ENCODE results near the gene SHH.
"Not testable (repeated sequence)": the region's sequence is repeated elsewhere in the genome, so short reads cannot be mapped to it uniquely, and the experiment has no call there.

Gene SHH

GRCh38 chr7:155818820-155819168 is 6.5 kb upstream of the SHH start:
- no peak for DNase-seq

DNA sequence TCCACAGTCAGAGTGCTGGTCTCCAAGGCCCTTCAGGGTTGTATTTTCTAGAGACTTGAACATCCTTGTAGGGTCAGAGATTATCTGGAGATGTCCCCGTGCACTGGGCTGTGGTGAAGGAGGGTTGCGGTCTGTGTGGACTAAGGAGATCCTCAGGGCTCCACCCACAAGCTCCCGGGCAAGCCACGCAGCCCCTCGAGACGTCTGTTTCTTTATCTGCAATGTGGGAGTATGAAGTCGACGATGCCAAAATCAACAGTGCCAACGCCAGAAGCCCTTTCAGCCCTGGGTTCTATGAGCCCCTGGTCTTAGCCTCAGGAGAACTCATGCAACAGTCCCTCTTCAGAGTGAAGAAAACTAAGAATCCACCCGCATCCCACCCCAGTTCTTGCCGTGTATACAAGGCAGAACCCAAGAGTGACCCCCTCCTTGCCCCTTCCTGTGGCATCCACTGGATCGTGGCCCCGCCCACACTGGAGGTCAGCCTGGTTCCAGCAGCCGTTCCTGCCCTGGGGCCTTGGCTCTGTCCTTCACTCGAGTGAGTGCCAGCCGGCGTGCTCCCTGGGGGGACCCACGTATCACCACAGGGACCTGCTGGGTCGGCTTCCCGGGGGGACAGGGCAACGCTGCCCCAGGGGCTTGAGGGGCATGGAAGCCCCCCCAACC is 6.0 kb upstream of the SHH start:
- DNase-seq = no peak

DNA sequence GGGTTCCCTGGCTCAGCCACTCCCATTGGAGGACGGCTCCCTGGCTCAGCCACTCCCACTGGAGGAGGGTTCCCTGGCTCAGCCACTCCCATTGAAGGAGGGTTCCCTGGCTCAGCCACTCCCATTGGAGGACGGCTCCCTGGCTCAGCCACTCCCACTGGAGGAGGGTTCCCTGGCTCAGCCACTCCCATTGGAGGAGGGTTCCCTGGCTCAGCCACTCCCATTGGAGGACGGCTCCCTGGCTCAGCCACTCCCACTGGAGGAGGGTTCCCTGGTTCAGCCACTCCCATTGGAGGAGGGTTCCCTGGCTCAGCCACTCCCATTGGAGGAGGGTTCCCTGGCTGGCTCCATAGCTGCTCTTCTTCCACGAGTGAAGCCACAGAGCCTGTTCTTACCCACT is 5.3 kb upstream of the SHH start:
- not testable (repeated sequence) for DNase-seq

DNA sequence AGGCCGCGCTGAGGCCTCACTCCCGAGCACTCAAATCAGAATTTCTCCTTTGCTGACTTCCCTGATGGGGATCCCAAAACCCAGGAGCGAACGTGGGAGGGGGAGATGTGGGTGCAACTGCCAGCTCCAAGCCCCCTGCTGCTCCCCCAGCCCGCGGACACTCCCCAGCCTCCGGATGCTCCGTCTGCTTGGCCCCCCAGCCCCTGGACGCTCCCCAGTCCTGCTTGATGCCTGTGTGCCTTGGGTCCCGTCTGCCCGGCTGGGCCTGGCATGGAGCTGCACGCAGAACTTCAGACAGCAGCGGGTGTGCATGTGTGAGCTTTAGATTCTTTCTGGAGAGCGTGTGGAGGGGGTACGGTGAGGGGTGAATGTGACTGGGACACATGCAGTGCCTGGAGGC is 4.7 kb upstream of the SHH start:
- no peak for DNase-seq

GRCh38 chr7:155816192-155816508 is 3.9 kb upstream of the SHH start:
- DNase-seq = no peak

GRCh38 chr7:155815332-155816191 is 3.3 kb upstream of the SHH start:
- DNase-seq = peak in 1 of 2 experiments; percentile 42

- DNase-seq = no peak
These were observed 2.3 kb upstream of the SHH start for GRCh38 chr7:155814316-155815276.

- DNase-seq = no peak
These were observed 1.5 kb upstream of the SHH start for GRCh38 chr7:155813546-155814315.

DNA sequence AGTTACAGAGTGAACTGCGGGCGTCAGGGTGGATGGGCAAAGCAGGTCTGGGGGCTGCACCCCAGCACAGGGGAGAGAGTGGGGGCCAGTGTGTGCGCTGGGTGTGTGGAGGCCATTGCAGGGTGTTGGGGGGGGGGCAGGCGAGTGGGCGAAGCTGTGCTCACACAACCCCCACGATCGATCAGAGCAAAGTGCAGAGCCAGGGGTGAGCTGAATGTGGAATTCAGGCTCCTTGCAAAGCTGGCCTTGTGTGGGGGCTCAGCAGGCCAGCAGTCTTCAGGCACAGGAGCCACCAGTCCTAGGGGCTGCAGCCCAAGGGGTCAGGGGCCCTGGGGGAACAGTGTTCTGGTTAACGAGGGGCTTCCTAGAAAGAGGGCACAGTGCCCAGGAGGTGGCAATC is 862 bp upstream of the SHH start:
- no peak for DNase-seq

GRCh38 chr7:155811560-155811894 is 736 bp downstream of the SHH start:
- no peak for DNase-seq

GRCh38 chr7:155810770-155811559 is 1.3 kb downstream of the SHH start:
- no peak for DNase-seq

GRCh38 chr7:155809947-155810769 is 2.1 kb downstream of the SHH start:
- DNase-seq = no peak

DNA sequence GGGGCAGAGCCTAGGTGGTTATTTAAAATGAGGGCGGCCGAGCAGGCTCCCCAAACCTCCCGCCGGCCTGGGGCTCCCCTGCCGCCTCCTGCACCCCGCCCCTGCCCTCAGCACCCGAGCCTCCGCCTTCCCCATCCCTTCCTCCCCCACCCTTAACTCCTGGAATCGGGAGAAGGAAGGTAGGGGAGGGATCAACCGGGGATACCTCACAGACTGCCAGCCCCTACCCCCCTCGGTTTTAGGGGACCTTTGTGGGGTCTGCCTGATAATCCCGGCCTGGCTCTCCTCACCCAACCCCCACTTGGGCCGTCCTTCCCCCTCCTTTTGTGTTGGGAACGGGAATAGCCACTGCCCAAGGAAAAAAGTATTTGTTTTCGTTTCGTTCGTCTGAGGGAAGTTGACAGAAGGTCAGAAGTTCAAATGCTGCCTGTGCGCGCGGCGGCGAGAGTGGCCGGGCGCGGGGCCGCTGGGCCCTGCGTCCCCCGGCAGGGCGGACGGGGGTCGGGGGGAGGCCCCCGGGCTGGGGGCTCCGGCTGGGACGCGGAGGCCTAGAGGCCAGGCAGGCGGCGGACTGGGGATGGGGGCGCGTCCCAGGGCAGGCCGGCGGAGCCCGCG is 2.8 kb downstream of the SHH start:
- no peak for DNase-seq

DNA sequence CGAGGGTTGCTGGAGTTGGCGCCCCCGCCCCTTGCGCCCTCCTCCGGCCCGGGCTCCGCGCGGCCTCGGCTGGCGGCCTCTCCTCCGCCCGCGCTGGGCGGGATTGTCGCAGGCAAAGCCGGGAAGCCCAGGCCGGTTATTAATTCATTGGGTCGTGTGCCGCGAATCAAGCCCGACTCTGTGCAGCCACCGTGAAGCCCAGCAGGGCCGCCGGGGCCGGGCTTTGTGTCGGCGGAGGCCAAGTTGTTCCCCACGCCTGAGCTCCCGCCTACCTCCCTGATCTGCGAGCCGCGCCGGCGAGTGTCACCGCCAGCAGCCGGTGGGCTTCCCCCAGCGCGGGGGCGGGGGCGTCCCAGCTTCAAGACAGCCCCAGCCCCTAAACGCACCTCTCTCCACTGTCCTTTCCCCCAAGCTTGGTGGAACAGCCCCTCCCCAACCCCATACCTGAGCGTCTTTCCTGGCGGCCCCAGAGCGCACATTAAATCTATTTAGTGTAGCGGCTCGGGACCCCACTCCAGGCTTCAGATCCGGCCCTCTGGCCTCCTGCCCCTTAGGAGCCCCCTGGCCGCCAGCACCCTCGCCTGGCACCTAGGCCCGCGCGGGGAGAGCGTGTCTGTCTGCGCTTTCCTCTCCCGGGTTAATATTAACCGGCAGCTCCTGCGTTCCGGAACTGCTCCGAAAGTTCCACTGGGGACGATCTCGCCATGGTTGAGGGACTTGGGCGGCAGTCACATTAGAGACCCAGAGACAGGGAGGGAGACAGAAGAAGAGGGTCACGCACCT is 3.5 kb downstream of the SHH start:
- no peak for DNase-seq

GRCh38 chr7:155807789-155808548 is 4.3 kb downstream of the SHH start:
- DNase-seq = no peak

DNA sequence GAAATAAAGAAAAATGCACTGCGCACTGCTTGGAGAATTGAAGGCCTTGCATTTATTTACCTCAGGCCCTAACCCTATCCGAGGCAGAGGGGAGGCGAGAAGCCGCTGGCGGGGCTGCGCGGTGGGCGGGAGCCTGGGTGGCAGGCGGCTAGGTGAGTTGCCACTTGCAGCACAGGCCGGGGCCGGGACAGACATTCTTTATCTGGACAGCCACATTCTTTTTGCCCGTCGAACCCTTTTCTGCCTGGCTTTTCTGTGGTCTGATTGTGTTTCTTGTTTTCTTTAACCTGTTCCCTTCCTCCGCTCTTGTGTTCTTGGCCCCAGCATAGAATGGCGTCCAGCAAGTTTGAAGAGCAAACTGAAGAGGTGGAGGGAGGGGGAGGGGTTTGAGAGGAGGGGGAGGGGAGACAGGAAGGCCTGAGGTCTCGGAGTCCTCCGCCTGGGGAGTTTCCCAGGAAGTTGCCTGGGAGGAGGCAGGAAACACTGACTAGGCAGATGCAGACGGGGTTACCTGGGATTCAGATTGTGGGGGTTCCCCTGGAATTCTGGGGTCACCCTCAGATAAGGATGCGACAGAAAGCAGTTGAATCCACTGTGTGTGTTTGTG is 5.1 kb downstream of the SHH start:
- DNase-seq = no peak

DNA sequence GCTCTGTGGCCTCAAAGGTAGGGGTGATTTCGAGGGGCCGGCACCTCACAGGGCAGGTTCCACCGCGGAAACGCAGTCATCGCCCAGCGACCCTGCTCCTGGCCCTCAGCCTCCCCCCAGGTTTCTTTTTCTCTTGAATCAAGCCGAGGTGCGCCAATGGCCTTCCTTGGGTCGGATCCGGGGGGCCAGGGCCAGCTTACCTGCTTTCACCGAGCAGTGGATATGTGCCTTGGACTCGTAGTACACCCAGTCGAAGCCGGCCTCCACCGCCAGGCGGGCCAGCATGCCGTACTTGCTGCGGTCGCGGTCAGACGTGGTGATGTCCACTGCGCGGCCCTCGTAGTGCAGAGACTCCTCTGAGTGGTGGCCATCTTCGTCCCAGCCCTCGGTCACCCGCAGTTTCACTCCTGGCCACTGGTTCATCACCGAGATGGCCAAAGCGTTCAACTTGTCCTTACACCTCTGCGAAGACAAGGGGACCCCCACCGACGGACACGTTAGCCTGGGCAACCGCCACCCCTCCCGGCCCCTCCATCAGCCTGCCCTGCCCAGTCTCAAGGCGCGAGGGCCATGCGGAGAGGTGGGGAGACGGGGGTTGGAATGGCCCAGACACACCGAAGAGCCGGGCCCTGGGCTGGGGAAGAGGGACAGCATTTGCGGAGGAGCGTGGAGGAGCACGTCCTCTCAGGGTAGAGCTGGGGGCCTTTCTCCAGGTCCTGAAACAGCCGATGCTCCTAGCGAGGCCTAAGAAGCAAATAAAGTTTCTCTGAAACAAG is 6.0 kb downstream of the SHH start:
- no peak for DNase-seq

GRCh38 chr7:155805826-155806095 is 6.5 kb downstream of the SHH start:
- no peak for DNase-seq

Data from SW 1271 (cell line).